ENCODE measurements around the gene SRRD.

DNA sequence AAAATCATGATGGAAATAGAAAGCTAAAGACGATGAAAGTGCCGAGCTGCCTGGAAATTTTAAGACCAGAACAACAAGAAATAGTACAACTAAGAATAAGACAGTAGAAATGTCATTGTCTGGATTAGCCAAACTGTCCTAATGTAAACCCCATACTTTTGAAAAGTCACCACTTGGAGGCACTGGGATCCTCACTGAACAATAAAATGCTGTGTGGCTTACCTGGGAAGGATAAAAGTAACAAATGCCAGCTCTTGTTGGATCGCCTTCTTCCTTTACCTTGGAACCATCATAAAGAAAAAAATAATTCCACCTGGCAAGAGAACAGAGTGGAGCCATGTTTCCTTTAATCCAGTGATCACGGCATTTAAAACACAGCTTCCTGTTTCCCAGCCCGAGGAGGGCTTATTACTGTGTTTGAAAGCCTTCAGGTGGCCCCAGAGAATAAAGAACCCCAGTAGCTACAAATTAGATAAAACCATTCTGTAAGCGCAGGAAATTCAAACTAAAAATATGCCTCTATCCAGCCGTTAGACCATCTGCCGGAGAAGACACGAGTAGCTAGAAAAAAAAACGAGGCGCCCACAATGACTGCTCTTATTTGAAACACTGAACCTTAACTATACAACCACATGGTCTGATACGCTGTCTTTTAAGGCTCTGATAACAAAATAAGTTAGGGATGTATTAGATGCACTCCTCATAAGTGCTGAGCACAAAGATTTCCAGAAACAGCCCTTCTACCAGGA, 4.5 kb upstream of the SRRD start:
- no peak for TF ChIP-seq POLR2A (IDR thresholded peaks at IDR 0.05)
- TF ChIP-seq, protein P1, sequence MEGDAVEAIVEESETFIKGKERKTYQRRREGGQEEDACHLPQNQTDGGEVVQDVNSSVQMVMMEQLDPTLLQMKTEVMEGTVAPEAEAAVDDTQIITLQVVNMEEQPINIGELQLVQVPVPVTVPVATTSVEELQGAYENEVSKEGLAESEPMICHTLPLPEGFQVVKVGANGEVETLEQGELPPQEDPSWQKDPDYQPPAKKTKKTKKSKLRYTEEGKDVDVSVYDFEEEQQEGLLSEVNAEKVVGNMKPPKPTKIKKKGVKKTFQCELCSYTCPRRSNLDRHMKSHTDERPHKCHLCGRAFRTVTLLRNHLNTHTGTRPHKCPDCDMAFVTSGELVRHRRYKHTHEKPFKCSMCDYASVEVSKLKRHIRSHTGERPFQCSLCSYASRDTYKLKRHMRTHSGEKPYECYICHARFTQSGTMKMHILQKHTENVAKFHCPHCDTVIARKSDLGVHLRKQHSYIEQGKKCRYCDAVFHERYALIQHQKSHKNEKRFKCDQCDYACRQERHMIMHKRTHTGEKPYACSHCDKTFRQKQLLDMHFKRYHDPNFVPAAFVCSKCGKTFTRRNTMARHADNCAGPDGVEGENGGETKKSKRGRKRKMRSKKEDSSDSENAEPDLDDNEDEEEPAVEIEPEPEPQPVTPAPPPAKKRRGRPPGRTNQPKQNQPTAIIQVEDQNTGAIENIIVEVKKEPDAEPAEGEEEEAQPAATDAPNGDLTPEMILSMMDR (IDR thresholded peaks at IDR 0.05 in 4 of 5, conservative IDR thresholded peaks at IDR 0.05 in 1 of 5): peak in 1 of 5 experiments; percentile 12
